Duodenal mucosa (tissue), 2 donors: Measurements from ENCODE around the gene AHCY.
"Not testable (repeated sequence)": the region's sequence is repeated elsewhere in the genome, so short reads cannot be mapped to it uniquely, and the experiment has no call there.

Experiments used
- H3K27ac ChIP-seq: one replicate; pipeline ENCODE4 v1.7.0; 2013; ENCODE audit warnings: low read depth, low read length
- H3K27me3 ChIP-seq, 2 donors: one replicate each; pipeline ENCODE4 v1.7.0; 2013; ENCODE audit warnings: low read length in 2 of 2, control low read depth in 1 of 2; ENCODE audit not compliant: insufficient read depth in 2 of 2, control insufficient read depth in 1 of 2
- H3K36me3 ChIP-seq, 2 donors: one replicate each; pipeline ENCODE4 v1.7.0; 2013; ENCODE audit warnings: low read length in 2 of 2, control low read depth in 1 of 2; ENCODE audit not compliant: insufficient read depth in 2 of 2, control insufficient read depth in 1 of 2
- H3K4me1 ChIP-seq, 2 donors: one replicate each; pipeline ENCODE4 v1.7.0; 2013; ENCODE audit warnings: low read length in 2 of 2, control low read depth in 1 of 2; ENCODE audit not compliant: insufficient read depth in 2 of 2, control insufficient read depth in 1 of 2
- H3K4me3 ChIP-seq, 2 donors: one replicate each; pipeline ENCODE4 v1.7.0; 2013; ENCODE audit warnings: low read length in 2 of 2, low read depth in 1 of 2
- H3K9ac ChIP-seq, 2 donors: one replicate each; pipeline ENCODE4 v1.7.0; 2013; ENCODE audit warnings: low read length in 2 of 2, low read depth in 1 of 2
- H3K9me3 ChIP-seq, 2 donors: one replicate each; pipeline ENCODE4 v1.7.0; 2013; ENCODE audit warnings: low read length in 2 of 2, control low read depth in 1 of 2; ENCODE audit not compliant: control insufficient read depth in 1 of 2

Gene AHCY

DNA sequence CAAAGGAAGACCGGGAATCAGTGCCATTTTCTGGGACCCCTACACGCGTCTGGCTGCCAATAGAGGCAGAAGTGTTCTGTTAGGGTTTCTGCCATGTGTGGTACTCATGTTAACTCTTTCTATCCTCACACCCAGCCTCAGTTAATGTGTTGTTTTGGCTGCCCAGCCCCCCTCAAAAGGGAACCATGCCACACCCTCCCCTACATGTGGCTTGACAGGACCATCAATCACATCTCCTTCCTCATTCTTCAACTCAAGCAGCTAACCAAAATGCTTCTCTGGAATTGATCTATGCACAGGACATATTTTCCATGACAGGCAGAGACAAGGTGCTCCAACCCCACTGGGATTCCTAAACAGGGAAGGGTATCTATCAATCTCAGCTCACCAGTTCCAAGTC, 22.0 kb downstream of the AHCY start:
- Histone ChIP-seq H3K36me3 (peaks cover 29 to 64% of the 10 kb centered on the region in 2 donors), H3K9me3 (no peaks in the 10 kb centered on the region), H3K27me3 (no peaks in the 10 kb centered on the region), H3K4me1 (no peaks in the 10 kb centered on the region), H3K27ac (no peak overlapping the region), H3K4me3 (no peak overlapping the region), H3K9ac (no peak overlapping the region)

- Histone ChIP-seq H3K27ac (no peak overlapping the region), H3K36me3 (peaks cover 9 to 23% of the 10 kb centered on the region in 2 donors), H3K27me3 (no peaks in the 10 kb centered on the region), H3K9me3 (no peaks in the 10 kb centered on the region), H3K9ac (no peak overlapping the region), H3K4me1 (peaks cover 0 to 4% of the 10 kb centered on the region in 2 donors), H3K4me3 (no peak overlapping the region)
Measured at GRCh38 chr20:34274694-34275093, 28.5 kb downstream of the AHCY start.

GRCh38 chr20:34271956-34272355, 31.2 kb downstream of the AHCY start:
- Histone ChIP-seq H3K9ac (no peak overlapping the region), H3K4me3 (no peak overlapping the region), H3K4me1 (peaks cover 0 to 7% of the 10 kb centered on the region in 2 donors), H3K9me3 (no peaks in the 10 kb centered on the region), H3K36me3 (peaks cover 9 to 14% of the 10 kb centered on the region in 2 donors), H3K27ac (no peak overlapping the region), H3K27me3 (no peaks in the 10 kb centered on the region)

- H3K36me3 ChIP-seq: peaks cover 3 to 4% of the 10 kb centered on the region in 2 donors
- H3K9me3 ChIP-seq: no peaks in the 10 kb centered on the region
- H3K4me3 ChIP-seq: no peak overlapping the region
- no peaks in the 10 kb centered on the region for H3K27me3 ChIP-seq
- peaks cover 0 to 7% of the 10 kb centered on the region in 2 donors for H3K4me1 ChIP-seq
- H3K9ac ChIP-seq: no peak overlapping the region
- H3K27ac ChIP-seq: no peak overlapping the region
Measured at GRCh38 chr20:34269996-34270627, 33.0 kb downstream of the AHCY start.

- peaks cover 0 to 7% of the 10 kb centered on the region in 2 donors for H3K4me1 ChIP-seq
- H3K27ac ChIP-seq: no peak overlapping the region
- H3K9ac ChIP-seq: peak overlapping the region; percentile 57 to 59
- H3K4me3 ChIP-seq: peak overlapping the region; percentile 65 to 71
- no peaks in the 10 kb centered on the region for H3K9me3 ChIP-seq
- no peaks in the 10 kb centered on the region for H3K27me3 ChIP-seq
- peaks cover 0 to 1% of the 10 kb centered on the region in 2 donors for H3K36me3 ChIP-seq
Measured at GRCh38 chr20:34268851-34269636, 34.1 kb downstream of the AHCY start.

- Histone ChIP-seq H3K4me1 (peaks cover 0 to 7% of the 10 kb centered on the region in 2 donors), H3K27ac (no peak overlapping the region), H3K9ac (no peak overlapping the region), H3K27me3 (no peaks in the 10 kb centered on the region), H3K4me3 (no peak overlapping the region), H3K36me3 (no peaks in the 10 kb centered on the region), H3K9me3 (no peaks in the 10 kb centered on the region)
Measured at GRCh38 chr20:34268145-34268544, 35.0 kb downstream of the AHCY start.

- H3K4me1 ChIP-seq: peaks cover 6 to 9% of the 10 kb centered on the region in 2 donors
- no peak overlapping the region for H3K4me3 ChIP-seq
- H3K27ac ChIP-seq: no peak overlapping the region
- no peaks in the 10 kb centered on the region for H3K27me3 ChIP-seq
- H3K36me3 ChIP-seq: no peaks in the 10 kb centered on the region
- H3K9me3 ChIP-seq: no peaks in the 10 kb centered on the region
- no peak overlapping the region for H3K9ac ChIP-seq
Measured at GRCh38 chr20:34264141-34264540, 39.0 kb downstream of the AHCY start.

DNA sequence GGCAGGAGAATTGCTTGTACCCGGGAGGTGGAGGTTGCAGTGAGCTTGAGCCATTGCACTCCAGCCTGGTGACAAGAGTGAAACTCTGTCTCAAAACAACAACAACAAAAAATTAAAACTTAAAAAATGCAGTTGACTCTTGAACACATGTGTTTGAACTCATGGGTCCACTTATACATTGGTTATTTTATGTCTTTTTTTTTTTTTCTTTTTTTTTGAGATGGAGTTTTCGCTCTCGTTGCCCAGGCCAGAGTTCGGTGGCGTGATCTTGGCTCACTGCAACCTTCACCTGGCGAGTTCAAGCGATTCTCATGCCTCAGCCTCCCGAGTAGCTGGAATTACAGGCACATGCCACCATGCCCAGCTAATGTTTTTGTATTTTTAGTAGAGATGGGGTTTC, 39.7 kb downstream of the AHCY start:
- not testable (repeated sequence) for H3K4me1 ChIP-seq, H3K9me3 ChIP-seq, H3K27ac ChIP-seq, H3K4me3 ChIP-seq, H3K9ac ChIP-seq, H3K36me3 ChIP-seq, H3K27me3 ChIP-seq

DNA sequence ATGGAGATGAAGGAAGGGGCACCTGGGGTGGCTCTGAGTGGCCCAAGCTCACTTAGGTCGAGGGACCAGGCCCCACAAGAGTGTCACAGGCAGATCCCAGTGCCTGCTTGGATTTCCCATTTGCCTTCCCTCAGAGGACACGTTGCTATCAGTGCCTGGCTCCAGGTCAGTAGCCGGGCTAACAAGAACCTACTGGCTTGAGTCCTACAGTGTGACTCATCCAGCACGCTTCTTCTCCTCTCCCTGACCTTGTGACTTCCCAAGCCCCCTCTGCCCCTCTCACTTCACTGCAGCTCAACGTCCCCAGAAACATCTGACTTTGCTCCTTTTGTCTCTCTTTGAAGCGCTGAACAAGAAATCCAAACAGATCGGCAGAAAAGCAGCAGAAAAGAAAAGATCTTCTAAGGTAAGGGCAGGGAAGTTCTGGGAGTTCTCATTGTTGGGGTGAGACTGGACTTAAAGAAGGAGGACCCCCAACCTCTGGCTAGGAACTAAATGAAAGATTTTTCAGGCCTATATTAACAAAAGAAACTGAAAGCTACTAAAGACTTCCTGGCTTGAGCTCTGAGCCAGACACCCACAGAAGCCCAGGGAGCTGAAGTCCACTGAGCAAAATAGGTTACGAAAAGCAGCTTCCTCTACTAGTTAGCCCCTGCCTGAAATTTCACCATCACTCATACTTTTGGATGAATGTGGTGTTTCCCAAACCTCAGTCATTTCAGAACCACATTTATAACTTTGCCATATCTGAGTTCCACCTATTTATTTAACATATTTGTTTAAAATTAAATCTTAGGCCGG, 40.5 kb downstream of the AHCY start:
- H3K9ac ChIP-seq: no peak overlapping the region
- H3K36me3 ChIP-seq: no peaks in the 10 kb centered on the region
- peaks cover 6% of the 10 kb centered on the region in 2 donors for H3K4me1 ChIP-seq
- H3K4me3 ChIP-seq: no peak overlapping the region
- H3K27ac ChIP-seq: no peak overlapping the region
- no peaks in the 10 kb centered on the region for H3K27me3 ChIP-seq
- no peaks in the 10 kb centered on the region for H3K9me3 ChIP-seq
